ENCODE measurements around the gene SGK2. TPM values are rescaled to one million over a fixed set of nuclear protein-coding genes. Genes with fewer than 3 reads are reported as not detected.
"Not testable (repeated sequence)": the region's sequence is repeated elsewhere in the genome, so short reads cannot be mapped to it uniquely, and the experiment has no call there.

SGK2 gene
- total and polyA plus RNA-seq, 2 experiments from 2014 or later: not detected

DNA sequence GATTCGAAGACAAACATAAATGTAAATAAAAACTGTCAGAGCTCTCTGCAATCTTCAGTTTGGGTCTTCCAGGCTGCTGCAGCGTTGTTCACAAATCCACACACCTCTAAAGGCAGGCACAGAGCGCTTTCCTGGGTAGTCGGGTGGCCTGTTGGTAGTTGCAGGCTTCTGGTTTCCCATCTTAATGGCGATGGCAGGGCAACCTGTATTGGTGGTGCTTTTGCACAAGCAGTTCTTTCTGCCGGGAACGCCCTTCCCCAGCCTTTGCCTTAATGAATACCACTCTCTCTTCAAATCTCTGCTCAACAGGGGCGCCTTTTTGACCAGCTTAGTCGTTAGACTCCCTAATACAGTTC, 31.2 kb downstream of the SGK2 start:
- H3K4me3 ChIP-seq: peak overlapping the region; percentile 94
- H3F3A ChIP-seq (ENCODE audit: insufficient read depth): no peaks in the 10 kb centered on the region
- TF ChIP-seq EZH2phosphoT487 (IDR thresholded peaks at IDR 0.05; ENCODE audit: insufficient read depth, low read depth) (no peak), EZH2 (IDR thresholded peaks at IDR 0.05; ENCODE audit: insufficient read depth, poor library complexity, severe bottlenecking) (no peak)
- H3K27me3 ChIP-seq (replicated peaks; ENCODE audit: insufficient read depth): no peaks in the 10 kb centered on the region
- H4K20me1 ChIP-seq (ENCODE audit: insufficient read depth): no peaks in the 10 kb centered on the region
- no peak for DNase-seq
- peaks cover 14% of the 10 kb centered on the region for H3K4me1 ChIP-seq (ENCODE audit: insufficient read depth)
- H3K36me3 ChIP-seq (ENCODE audit: low read depth): no peaks in the 10 kb centered on the region
- H3K9ac ChIP-seq: peak overlapping the region; percentile 78
- peak overlapping the region; percentile 96 for H2AFZ ChIP-seq
- H3K27ac ChIP-seq: peak overlapping the region; percentile 78
- peaks cover 28% of the 10 kb centered on the region for H3K79me2 ChIP-seq (ENCODE audit: insufficient read depth)
- peak overlapping the region; percentile 80 for H3K4me2 ChIP-seq (ENCODE audit: unreplicated experiment)
- H3K9me2 ChIP-seq (ENCODE audit: insufficient read depth): no peaks in the 10 kb centered on the region
- no peaks in the 10 kb centered on the region for H3K9me3 ChIP-seq (ENCODE audit: low read depth)
- WGBS, 2 experiments (ENCODE audit: low coverage in 1 of 2, low lambda C conversion rate in 2 of 2, missing lambda C conversion rate in 2 of 2): 31 to 34% methylated on average over 9 of the region's 9 CpGs
- in situ Hi-C loops (cut with MboI): no loop called here

DNA sequence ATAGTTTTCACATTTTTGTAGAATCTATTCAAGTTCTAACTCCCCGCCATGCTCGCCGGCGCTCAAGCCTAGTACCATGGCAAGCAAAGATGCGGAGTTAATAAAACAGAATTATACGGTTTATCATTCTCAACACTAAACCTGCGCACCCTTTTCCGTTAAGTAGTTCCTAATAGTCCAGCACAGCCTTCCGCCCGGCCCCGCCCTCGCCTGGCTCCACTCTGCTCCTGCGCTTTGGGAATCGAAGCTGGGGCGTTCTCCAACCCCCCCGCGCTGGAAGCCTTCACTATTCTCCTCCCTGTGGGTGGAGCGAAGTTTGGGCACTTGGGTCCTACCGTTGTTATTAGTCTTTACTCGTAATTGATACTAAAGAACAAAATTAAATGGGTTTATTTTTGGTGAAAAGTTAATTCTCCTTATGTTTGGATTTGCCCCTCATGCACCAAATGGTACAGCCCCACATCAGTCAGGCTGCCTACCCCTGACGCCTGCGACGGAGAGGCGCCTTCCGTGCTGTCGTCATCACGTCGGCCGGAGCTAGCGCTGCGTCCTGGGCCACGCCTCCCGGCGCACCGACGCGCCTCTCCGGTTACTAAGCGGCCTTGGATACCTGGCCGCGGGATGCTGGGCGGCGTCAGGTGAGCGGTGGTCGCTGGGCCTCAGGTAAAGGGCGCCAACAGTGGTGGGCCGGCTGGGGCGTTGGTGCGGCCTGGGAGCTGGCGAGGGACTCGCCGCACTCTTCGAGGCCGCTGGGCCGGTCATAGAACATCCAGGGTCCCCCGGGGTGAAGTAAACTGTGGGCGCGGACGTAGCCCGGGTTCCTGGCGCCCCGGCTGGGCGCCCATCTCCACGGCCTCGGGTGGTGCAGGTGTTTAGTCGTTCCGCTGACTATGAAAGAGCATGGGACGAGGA, 31.8 kb downstream of the SGK2 start, which contains the start of gene IFT52:
IFT52 (plus strand) TSS at position 546 of the 912 bp plus-strand sequence. CDS start 3,762 bp downstream, outside the sequence.
- peak; percentile 96 for DNase-seq
- no peaks in the 10 kb centered on the region for H3K36me3 ChIP-seq (ENCODE audit: low read depth)
- peak within 1 kb of the TSS; percentile 96 for H2AFZ ChIP-seq
- peak within 1 kb of the TSS; percentile 78 for H3K27ac ChIP-seq
- TF ChIP-seq EZH2phosphoT487 (IDR thresholded peaks at IDR 0.05; ENCODE audit: insufficient read depth, low read depth) (no peak), EZH2 (IDR thresholded peaks at IDR 0.05; ENCODE audit: insufficient read depth, poor library complexity, severe bottlenecking) (no peak)
- 0% methylated on average over 54 to 67 of the region's 68 CpGs for WGBS, 2 experiments (ENCODE audit: low coverage in 1 of 2, low lambda C conversion rate in 2 of 2, missing lambda C conversion rate in 2 of 2)
- no peaks in the 10 kb centered on the region for H3F3A ChIP-seq (ENCODE audit: insufficient read depth)
- peaks cover 28% of the 10 kb centered on the region for H3K79me2 ChIP-seq (ENCODE audit: insufficient read depth)
- H3K9me2 ChIP-seq (ENCODE audit: insufficient read depth): no peaks in the 10 kb centered on the region
- peak within 1 kb of the TSS; percentile 94 for H3K4me3 ChIP-seq
- H3K4me1 ChIP-seq (ENCODE audit: insufficient read depth): peaks cover 12% of the 10 kb centered on the region
- H3K4me2 ChIP-seq (ENCODE audit: unreplicated experiment): peak within 1 kb of the TSS; percentile 80
- in situ Hi-C loops (cut with MboI): no loop called here
- H3K9ac ChIP-seq: peak within 1 kb of the TSS; percentile 78
- no peaks in the 10 kb centered on the region for H3K27me3 ChIP-seq (replicated peaks; ENCODE audit: insufficient read depth)
- H3K9me3 ChIP-seq (ENCODE audit: low read depth): no peaks in the 10 kb centered on the region
- H4K20me1 ChIP-seq (ENCODE audit: insufficient read depth): no peaks in the 10 kb centered on the region

DNA sequence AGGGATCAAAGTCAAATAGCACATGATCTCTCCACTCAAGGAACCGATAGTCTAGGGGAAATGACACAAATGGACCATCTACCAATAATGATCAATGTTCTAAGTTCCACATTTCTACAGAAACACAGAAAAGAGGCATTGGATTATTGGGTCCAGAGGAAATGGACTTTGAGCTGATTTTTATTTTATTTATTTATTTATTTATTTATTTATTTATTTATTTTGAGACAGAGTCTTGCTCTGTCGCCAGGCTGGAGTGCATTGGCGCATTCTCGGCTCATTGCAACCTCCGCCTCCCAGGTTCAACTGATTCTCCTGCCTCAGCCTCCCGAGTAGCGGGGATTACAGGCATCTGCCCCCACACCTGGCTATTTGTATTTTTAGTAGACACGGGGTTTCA, 43.1 kb downstream of the SGK2 start:
- H3K27ac ChIP-seq; H3K9me2 ChIP-seq (ENCODE audit: insufficient read depth); H4K20me1 ChIP-seq (ENCODE audit: insufficient read depth); H3K4me2 ChIP-seq (ENCODE audit: unreplicated experiment); H3K27me3 ChIP-seq (replicated peaks; ENCODE audit: insufficient read depth); H3K4me1 ChIP-seq (ENCODE audit: insufficient read depth); H3K4me3 ChIP-seq; H3K79me2 ChIP-seq (ENCODE audit: insufficient read depth); DNase-seq; H3F3A ChIP-seq (ENCODE audit: insufficient read depth); H3K9me3 ChIP-seq (ENCODE audit: low read depth); in situ Hi-C loops (cut with MboI); H2AFZ ChIP-seq; H3K9ac ChIP-seq: not testable (repeated sequence)
- H3K36me3 ChIP-seq (ENCODE audit: low read depth): peaks cover 26% of the 10 kb centered on the region
- WGBS, 2 experiments (ENCODE audit: low coverage in 1 of 2, low lambda C conversion rate in 2 of 2, missing lambda C conversion rate in 2 of 2): 84% methylated on average over 8 of the region's 8 CpGs

DNA sequence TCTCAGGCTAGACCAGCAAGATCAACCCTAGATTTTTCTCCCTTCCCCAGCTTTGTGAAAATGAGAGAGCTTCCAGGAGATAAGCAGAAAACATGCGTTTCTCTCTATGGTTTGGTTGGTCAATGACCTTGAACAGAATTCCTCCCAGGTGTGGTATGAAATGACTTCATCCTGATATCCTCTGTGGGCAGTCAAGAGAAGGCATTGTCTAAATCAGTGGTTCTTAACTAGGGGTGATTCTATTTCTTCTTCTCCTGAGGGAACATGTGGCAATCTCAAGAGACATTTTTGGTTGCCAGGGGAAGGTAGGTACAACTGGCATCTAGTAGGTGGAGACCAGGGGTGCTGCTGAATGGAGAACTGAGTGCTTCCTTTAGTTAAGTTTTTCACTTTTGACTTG, 44.3 kb downstream of the SGK2 start:
- no peak for TF ChIP-seq EZH2 (IDR thresholded peaks at IDR 0.05; ENCODE audit: insufficient read depth, poor library complexity, severe bottlenecking)
- no peak for TF ChIP-seq EZH2phosphoT487 (IDR thresholded peaks at IDR 0.05; ENCODE audit: insufficient read depth, low read depth)
- Histone ChIP-seq H3F3A (ENCODE audit: insufficient read depth) (no peaks in the 10 kb centered on the region), H3K4me3 (no peak overlapping the region), H2AFZ (no peak overlapping the region), H3K36me3 (ENCODE audit: low read depth) (peaks cover 22% of the 10 kb centered on the region), H3K9me3 (ENCODE audit: low read depth) (no peaks in the 10 kb centered on the region), H3K4me2 (ENCODE audit: unreplicated experiment) (no peak overlapping the region), H3K27ac (no peak overlapping the region), H4K20me1 (ENCODE audit: insufficient read depth) (no peaks in the 10 kb centered on the region), H3K4me1 (ENCODE audit: insufficient read depth) (no peaks in the 10 kb centered on the region), H3K27me3 (replicated peaks; ENCODE audit: insufficient read depth) (no peaks in the 10 kb centered on the region), H3K9ac (no peak overlapping the region), H3K79me2 (ENCODE audit: insufficient read depth) (no peaks in the 10 kb centered on the region), H3K9me2 (ENCODE audit: insufficient read depth) (no peaks in the 10 kb centered on the region)
- in situ Hi-C loops (cut with MboI): no loop called here
- WGBS, 2 experiments (ENCODE audit: low coverage in 1 of 2, low lambda C conversion rate in 2 of 2, missing lambda C conversion rate in 2 of 2): 100% methylated on average over 1 of the region's 1 CpG
- no peak for DNase-seq

Measured in GM23248 (cell line).